A673 (cell line): ENCODE measurements around the gene PRTFDC1. TPM values are rescaled to one million over a fixed set of nuclear protein-coding genes. Genes with fewer than 3 reads are reported as not detected.

Experiments used
- BruUV-seq: library from RNA; stranded (reverse); fragments of 400-500 nt; replicated peaks from 2 replicates; lab custom pipeline; 2021; lab: Mats Ljungman, UMichigan
- CTCF ChIA-PET: fragments of 300-600 bp; sonication (Branson Sonifier 250); formaldehyde crosslinking; loops from one replicate; lab custom pipeline; 2022; ENCODE audit warnings: antibody characterized with exemption; lab: Charles Lee
- POLR2A ChIA-PET: fragments of 300-600 bp; sonication (Branson Sonifier 250); formaldehyde crosslinking; loops from one replicate; lab custom pipeline; 2022; ENCODE audit warnings: antibody characterized with exemption; ENCODE audit not compliant: low non-redundant PET; lab: Charles Lee
- DNase-seq: peaks from one replicate; pipeline ENCODE4 v3.0.0-alpha.2; 2015; ENCODE audit warnings: low spot score
- H3K27ac ChIP-seq: fragments of 200-600 bp; sonication (generic); 2 replicates; pipeline ENCODE4 v1.5.1; 2016; ENCODE audit warnings: mixed run types, low read depth, mild to moderate bottlenecking, mixed read lengths, antibody characterized with exemption, low read length; ENCODE audit not compliant: poor library complexity, severe bottlenecking
- H3K27me3 ChIP-seq: fragments of 200-600 bp; sonication (generic); replicated peaks from 2 replicates; pipeline ENCODE4 v1.6.1; 2017; ENCODE audit warnings: mixed run types, low read depth, mild to moderate bottlenecking, mixed read lengths, antibody characterized with exemption, low read length; ENCODE audit not compliant: insufficient read depth, poor library complexity
- H3K36me3 ChIP-seq: fragments of 200-600 bp; sonication (generic); 2 replicates; pipeline ENCODE4 v1.6.1; 2016; ENCODE audit warnings: mixed run types, mild to moderate bottlenecking, mixed read lengths, antibody characterized with exemption, low read length; ENCODE audit not compliant: insufficient read depth, poor library complexity, severe bottlenecking
- H3K4me1 ChIP-seq: fragments of 200-600 bp; sonication (generic); 2 replicates; pipeline ENCODE4 v1.6.1; 2017; ENCODE audit warnings: mixed run types, mild to moderate bottlenecking, mixed read lengths, antibody characterized with exemption, low read length; ENCODE audit not compliant: insufficient read depth, poor library complexity, severe bottlenecking
- H3K4me3 ChIP-seq: fragments of 200-600 bp; sonication (generic); 2 replicates; pipeline ENCODE4 v1.5.1; 2016; ENCODE audit warnings: low read depth, mixed run types, mild to moderate bottlenecking, mixed read lengths, low read length; ENCODE audit not compliant: poor library complexity, severe bottlenecking
- H3K9me3 ChIP-seq: fragments of 200-600 bp; sonication (generic); 2 replicates; pipeline ENCODE4 v1.6.1; 2016; ENCODE audit warnings: mixed run types, low read depth, mild to moderate bottlenecking, mixed read lengths, antibody characterized with exemption, low read length; ENCODE audit not compliant: poor library complexity, severe bottlenecking
- CTCF ChIP-seq: fragments of 300-800, 200-600 bp; sonication (generic); conservative IDR thresholded peaks from 2 replicates; pipeline ENCODE4 v1.5.1; 2017; ENCODE audit warnings: low read depth, mild to moderate bottlenecking, antibody characterized with exemption, low read length, moderate library complexity, mixed read lengths
- EZH2 ChIP-seq: fragments of 200-600 bp; sonication (generic); IDR thresholded peaks from 2 replicates; pipeline ENCODE4 v1.6.1; 2017; ENCODE audit warnings: borderline replicate concordance, low read depth, mild to moderate bottlenecking, mixed read lengths, antibody characterized with exemption, low read length; ENCODE audit not compliant: poor library complexity, severe bottlenecking
- intact Hi-C: fragments of 100-400 bp; cut with micrococcal nuclease; formaldehyde crosslinking; loops from one replicate; pipeline ENCODE4 v1.10.0; 2022; ENCODE audit not compliant: unreplicated experiment
- total RNA-seq: library from RNA; stranded (reverse); gene quantifications from 2 replicates; pipeline ENCODE4 v1.2.3, GENCODE V29; 2021

Gene PRTFDC1
- total RNA-seq, 1 experiment from 2014 or later = 49.8 TPM

GRCh38 chr10:24858288-24859270 is 93.8 kb downstream of the PRTFDC1 start:
- Histone ChIP-seq H3K9me3 (no peaks in the 10 kb centered on the region), H3K4me1 (peaks cover 24% of the 10 kb centered on the region), H3K27me3 (no peaks in the 10 kb centered on the region), H3K4me3 (no peak overlapping the region), H3K27ac (peak overlapping the region; percentile 34), H3K36me3 (no peaks in the 10 kb centered on the region)
- DNase-seq = peak; percentile 89
- CTCF ChIA-PET = no interaction called here
- TF ChIP-seq CTCF = no peak
- TF ChIP-seq EZH2 = no peak
- BruUV-seq = no TSS peak
- POLR2A ChIA-PET = interaction anchor here (0.7 kb wide), 1 partner anchor 199 kb away, joined by 3 read pairs; no protein-coding TSS in a partner anchor
- intact Hi-C loops = loop anchor here (5.0 to 10.0 kb wide), 2 partner anchors 84 to 156 kb away; partner anchors contain the start of genes ENKUR and THNSL1

GRCh38 chr10:24857031-24857725 is 95.2 kb downstream of the PRTFDC1 start:
- ChIA-PET CTCF (no interaction called here), POLR2A (interaction anchor here (0.7 kb wide), 1 partner anchor 198 kb away, joined by 3 read pairs; no protein-coding TSS in a partner anchor)
- TF ChIP-seq CTCF (no peak), EZH2 (no peak)
- no peak overlapping the region for H3K4me3 ChIP-seq
- H3K4me1 ChIP-seq = peaks cover 27% of the 10 kb centered on the region
- DNase-seq = no peak
- H3K27ac ChIP-seq = peak overlapping the region; percentile 34
- H3K36me3 ChIP-seq = no peaks in the 10 kb centered on the region
- intact Hi-C loops = loop anchor here (5.0 to 10.0 kb wide), 2 partner anchors 85 to 158 kb away; partner anchors contain the start of genes ENKUR and THNSL1
- BruUV-seq = no TSS peak
- H3K9me3 ChIP-seq = no peaks in the 10 kb centered on the region
- H3K27me3 ChIP-seq = no peaks in the 10 kb centered on the region

- H3K9me3 ChIP-seq = no peaks in the 10 kb centered on the region
- no peaks in the 10 kb centered on the region for H3K27me3 ChIP-seq
- TF ChIP-seq CTCF (no peak), EZH2 (no peak)
- intact Hi-C loops = loop anchor here (5.0 to 10.0 kb wide), 2 partner anchors 132 to 161 kb away; partner anchors contain the start of genes ARHGAP21, ENKUR and THNSL1
- no peak overlapping the region for H3K27ac ChIP-seq
- ChIA-PET CTCF (interaction anchor here (0.6 kb wide), 1 partner anchor 163 kb away, joined by 4 read pairs; no protein-coding TSS in a partner anchor), POLR2A (no interaction called here)
- no peaks in the 10 kb centered on the region for H3K36me3 ChIP-seq
- peaks cover 56% of the 10 kb centered on the region for H3K4me1 ChIP-seq
- BruUV-seq = no TSS peak
- DNase-seq = no peak
- no peak overlapping the region for H3K4me3 ChIP-seq
These were observed 98.2 kb downstream of the PRTFDC1 start for GRCh38 chr10:24854256-24854655.
